GM12864 (cell line): ENCODE data around the gene ASPRV1.
A peak's percentile ranks its signal among the peaks of the same experiment; 100 is the strongest.

Source experiments
- DNase-seq: peaks from one replicate; pipeline ENCODE4 v3.0.0-alpha.2; 2011; ENCODE audit warnings: low read depth
- H3K4me3 ChIP-seq: 2 replicates; pipeline ENCODE4 v1.5.1; 2011; ENCODE audit warnings: mild to moderate bottlenecking, low read depth, low read length, control low read depth
- CTCF ChIP-seq: IDR thresholded peaks from 2 replicates; pipeline ENCODE4 v1.5.1; 2011; ENCODE audit warnings: low read depth, mild to moderate bottlenecking, moderate library complexity, low read length, control low read depth, inconsistent platforms; ENCODE audit errors: missing control alignments

Gene ASPRV1

GRCh38 chr2:69961496-69961895 lies at the start of gene ASPRV1:
ASPRV1 (minus strand) TSS chr2:69961631; CDS start chr2:69961436, 195 bp downstream.
- H3K4me3 ChIP-seq = no peak within 1 kb of the TSS
- no peak for TF ChIP-seq CTCF
- no peak for DNase-seq

DNA sequence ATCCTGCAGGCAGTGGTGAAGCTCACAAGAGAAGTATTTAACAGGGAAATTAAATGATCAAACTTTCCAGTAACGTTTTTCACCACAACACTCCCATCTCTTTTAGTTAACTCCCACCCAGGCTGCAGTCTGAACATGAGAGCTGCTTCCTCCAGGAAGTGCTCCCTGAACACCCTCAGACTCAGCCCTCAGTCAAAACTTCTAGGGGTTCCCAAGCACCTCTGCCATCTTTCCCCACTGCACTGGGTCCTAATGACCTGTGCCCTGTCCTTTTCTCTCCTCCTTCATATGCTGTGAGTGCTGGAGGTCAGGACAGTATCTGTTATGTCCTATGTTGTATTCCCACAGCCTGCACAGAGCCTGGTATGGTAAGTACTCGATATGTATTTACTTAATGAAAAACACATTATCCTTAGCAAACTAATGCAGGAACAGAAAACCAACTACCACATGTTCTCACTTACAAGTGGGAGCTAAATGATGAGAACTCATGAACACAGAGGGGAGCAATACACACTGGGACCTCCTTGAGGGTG lies 49.2 kb upstream of the ASPRV1 start:
- no peak for TF ChIP-seq CTCF
- no peak for DNase-seq
- H3K4me3 ChIP-seq = no peak overlapping the region

DNA sequence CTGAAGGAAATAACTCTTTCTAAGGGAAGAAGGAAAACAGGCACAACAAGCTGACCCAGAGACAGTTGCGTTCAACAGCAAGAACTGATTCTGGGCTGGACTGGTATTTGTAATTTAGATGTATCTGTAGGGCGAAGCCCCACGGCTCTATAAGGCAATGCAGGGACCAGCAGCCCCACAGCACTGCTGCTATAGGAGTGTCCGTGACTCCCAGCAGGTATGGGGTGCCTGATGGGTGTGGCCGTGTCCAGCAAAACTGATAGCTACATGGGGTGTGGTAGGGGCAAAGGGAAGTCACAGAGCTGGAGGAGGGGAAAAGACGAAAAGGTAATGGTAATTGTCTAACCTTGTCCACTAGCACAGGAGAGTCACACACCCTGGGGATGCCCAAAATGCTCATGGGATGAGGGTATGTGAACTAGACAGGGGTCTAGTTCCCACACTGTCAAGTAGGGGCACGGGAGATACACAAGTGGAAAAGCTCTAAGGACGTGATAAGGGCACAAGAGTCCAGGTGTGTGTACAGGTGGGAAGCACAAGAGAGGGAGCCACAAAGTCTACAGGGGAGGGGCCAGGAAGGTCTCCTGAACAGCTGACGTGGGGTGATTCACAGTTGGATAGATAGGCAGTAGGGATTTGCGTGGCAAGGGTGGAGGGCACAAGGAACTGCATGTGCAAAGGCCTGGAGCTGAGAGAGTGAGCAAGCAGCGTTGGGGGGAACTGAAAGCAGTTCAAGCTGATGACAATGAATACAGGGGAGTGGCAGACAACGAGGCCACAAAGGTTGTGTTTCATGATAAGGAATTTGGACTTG lies 48.5 kb upstream of the ASPRV1 start:
- TF ChIP-seq CTCF = no peak
- DNase-seq = peak; percentile 16
- H3K4me3 ChIP-seq = no peak overlapping the region

- TF ChIP-seq CTCF = no peak
- no peak for DNase-seq
- H3K4me3 ChIP-seq = no peak overlapping the region
Measured at GRCh38 chr2:70008290-70008689, 46.9 kb upstream of the ASPRV1 start.

GRCh38 chr2:70007151-70007550 lies 45.7 kb upstream of the ASPRV1 start:
- H3K4me3 ChIP-seq = no peak overlapping the region
- no peak for TF ChIP-seq CTCF
- no peak for DNase-seq

GRCh38 chr2:70006447-70006784 lies 45.0 kb upstream of the ASPRV1 start:
- no peak for DNase-seq
- no peak overlapping the region for H3K4me3 ChIP-seq
- TF ChIP-seq CTCF = no peak

- no peak for DNase-seq
- no peak for TF ChIP-seq CTCF
- H3K4me3 ChIP-seq = no peak overlapping the region
Measured at GRCh38 chr2:70005752-70006446, 44.5 kb upstream of the ASPRV1 start.
